CD4-positive, alpha-beta T cell treated with Interleukin-6 at 100 ng/mL for 8 hours (primary cell): ENCODE measurements around the gene FCHO2.

Experiments used
- DNase-seq: peaks from one replicate; pipeline ENCODE4 v3.0.0-alpha.2; 2020; ENCODE audit warnings: mixed read lengths, low spot score

Gene FCHO2

GRCh38 chr5:73028991-73029595, 73.3 kb downstream of the FCHO2 start:
- DNase-seq: no peak

GRCh38 chr5:73030531-73030930, 74.7 kb downstream of the FCHO2 start:
- DNase-seq: no peak

DNA sequence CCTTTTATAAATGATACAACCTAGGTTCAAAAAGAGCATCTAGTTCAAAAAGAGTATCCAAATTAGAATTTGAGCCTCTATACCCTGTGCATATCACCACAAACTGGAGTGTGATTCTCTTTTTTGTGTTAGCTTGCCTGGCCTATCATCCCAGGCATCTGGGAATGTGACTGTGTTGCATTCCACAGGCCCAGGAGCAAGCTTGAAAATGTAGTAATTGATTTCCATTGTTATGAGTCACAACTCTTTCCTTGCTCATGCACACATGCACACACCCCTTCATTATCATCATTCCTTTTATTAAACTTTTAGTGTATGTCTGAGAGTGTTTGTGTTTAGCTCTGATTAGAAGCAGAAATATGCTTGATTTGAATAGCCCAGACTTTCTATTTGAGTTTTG, 75.2 kb downstream of the FCHO2 start:
- DNase-seq: no peak

DNA sequence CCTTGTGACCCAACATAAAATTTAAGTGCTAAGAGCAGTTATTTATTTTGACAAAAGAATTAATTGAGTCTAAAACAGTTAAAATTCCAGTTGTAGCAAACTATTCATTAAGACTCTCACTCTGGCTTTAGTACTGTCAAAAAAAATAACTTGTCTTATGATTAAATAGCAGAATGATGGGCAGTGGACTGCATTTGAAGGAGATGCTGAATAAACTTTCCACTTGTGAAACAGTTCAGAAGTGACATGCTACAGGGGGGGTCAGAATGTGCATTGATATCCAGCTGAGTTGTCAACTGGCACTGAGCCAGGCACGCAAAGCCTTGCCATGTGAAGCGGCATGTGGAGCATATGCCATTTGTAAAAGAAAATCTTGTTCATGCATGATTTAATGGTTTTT, 76.0 kb downstream of the FCHO2 start:
- no peak for DNase-seq

GRCh38 chr5:73032635-73033034, 76.8 kb downstream of the FCHO2 start:
- no peak for DNase-seq

- DNase-seq: no peak
Observed at GRCh38 chr5:73037545-73037944, 81.7 kb downstream of the FCHO2 start.

DNA sequence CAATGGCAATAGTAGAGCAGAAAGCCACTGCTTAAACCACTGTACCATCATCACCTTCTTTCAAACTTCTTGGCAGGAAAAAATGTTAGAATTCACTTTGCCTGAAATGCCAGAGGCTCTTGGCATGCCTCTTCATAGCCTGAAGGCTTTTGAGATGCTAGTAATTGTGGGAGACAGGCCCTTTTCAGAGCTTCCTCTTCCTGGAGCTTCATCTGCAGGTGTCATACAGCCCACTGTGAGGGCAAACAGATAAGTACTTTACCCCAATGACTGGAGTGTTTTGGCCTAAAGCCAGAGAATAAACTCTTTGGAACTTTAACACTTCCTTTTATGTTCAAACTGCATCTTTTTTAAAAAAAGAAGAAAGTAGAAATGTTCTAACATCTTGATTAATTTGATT, 83.2 kb downstream of the FCHO2 start:
- DNase-seq: no peak

GRCh38 chr5:73042993-73043392, 87.2 kb downstream of the FCHO2 start:
- no peak for DNase-seq

GRCh38 chr5:73044546-73044945, 88.7 kb downstream of the FCHO2 start:
- no peak for DNase-seq

GRCh38 chr5:73045623-73046022, 89.8 kb downstream of the FCHO2 start:
- no peak for DNase-seq

- DNase-seq: no peak
Observed at GRCh38 chr5:73061593-73061992, 105.8 kb downstream of the FCHO2 start.

DNA sequence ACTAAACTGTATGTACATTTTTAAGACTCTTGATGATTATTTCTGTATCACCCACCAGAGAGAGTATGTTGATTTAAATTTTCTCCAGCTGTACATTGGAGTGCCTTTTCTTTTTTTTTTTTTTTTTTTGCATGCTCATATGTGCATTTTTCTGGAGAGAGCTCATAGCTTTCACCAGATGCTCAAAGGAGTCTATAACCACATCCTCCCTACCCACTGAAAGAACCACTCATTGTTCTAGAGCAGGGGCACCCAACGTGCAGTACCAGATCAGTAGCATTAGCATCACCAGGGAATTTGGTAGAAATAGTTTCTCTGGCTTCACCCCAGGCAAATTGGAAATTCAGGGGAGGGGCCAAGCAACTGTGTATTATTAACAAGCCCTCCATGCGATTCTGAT, 110.6 kb downstream of the FCHO2 start:
- DNase-seq: no peak

GRCh38 chr5:73067213-73067612, 111.4 kb downstream of the FCHO2 start:
- DNase-seq: no peak

DNA sequence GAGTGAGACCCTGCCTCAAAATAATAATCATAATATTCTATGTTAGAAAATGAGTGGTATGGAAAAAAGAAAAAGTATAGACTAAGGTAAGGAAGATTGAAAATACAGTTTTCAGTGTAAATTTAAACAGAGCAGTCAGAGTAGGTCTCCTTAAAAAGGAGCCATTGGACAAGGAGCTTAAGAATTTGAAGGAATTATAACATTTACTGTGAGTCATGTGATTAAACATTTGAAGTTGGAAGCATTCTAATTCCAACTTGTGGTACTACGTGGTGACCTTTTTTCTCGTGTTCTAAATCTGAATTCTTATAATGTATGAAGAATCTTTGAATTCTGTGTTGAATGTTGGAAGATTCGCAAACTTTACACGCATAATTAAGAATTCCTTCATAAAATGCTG, 125.3 kb downstream of the FCHO2 start:
- DNase-seq: no peak

GRCh38 chr5:73088026-73088425, 132.2 kb downstream of the FCHO2 start:
- no peak for DNase-seq

DNA sequence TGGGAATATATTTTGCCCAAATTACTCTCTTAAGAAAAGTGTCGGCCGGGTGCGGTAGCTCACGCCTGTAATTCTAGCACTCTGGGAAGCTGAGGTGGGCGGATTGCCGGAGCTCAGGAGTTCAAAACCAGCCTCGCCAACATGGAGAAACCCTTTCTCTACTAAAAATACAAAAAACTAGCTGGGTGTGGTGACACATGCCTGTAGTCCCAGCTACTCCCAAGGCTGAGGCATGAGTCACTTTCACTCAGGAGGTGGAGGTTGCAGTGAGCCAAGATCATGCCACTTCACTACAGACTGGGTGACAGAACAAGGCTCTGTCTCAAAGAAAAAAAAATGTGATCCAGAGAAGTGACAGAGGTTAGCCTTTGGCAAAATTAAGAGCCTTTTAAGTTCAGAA, 138.1 kb downstream of the FCHO2 start:
- no peak for DNase-seq

DNA sequence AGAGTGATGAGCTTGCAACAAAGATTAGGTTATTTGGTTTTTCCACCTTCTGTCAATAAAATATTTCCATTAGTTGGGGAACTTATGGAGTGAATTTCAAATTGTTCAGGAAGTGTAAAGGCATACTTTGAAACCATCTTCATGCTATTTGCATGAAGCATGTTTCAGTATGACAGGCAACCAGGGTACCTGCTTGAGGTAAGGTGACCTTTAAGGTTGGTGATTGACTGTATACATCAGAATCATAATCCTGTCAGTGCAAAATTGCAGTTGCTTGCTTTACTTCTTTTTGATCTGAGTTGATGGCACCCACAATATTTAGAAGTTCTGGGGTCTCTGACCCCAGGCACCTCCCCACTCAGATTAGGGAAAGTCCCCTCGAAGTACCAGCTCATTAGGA, 138.6 kb downstream of the FCHO2 start:
- no peak for DNase-seq

DNA sequence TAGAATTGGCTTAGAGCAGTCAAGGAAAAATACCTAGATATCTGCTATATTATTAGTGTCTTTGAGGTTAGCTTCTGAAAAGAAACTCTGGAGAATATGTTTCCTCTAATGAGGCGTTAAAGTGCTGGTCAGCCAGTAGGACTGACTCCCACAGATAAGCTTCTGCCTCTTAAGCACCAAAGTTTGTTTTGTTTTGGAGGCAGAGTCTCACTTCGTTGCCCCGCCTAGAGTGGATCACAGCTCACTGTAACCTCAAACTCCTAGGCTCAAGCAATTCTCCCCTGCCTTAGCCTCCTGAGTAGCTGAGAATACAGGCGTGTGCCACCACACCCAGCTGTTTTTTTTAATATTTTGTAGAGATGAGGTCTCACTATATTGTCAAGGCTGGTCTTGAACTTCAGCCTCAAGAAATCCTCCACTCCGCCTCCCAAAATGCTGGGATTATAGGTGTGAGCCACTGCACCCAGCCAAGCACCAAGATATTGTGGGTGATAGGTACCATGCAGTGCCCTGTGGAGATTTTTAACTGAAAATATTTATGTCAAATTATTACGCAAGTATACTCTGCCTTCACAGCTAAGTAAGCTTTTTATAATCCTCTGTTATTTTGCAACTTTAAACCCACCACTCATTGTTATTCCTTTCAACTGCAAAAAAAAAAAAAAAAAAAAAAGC, 139.9 kb downstream of the FCHO2 start:
- no peak for DNase-seq

DNA sequence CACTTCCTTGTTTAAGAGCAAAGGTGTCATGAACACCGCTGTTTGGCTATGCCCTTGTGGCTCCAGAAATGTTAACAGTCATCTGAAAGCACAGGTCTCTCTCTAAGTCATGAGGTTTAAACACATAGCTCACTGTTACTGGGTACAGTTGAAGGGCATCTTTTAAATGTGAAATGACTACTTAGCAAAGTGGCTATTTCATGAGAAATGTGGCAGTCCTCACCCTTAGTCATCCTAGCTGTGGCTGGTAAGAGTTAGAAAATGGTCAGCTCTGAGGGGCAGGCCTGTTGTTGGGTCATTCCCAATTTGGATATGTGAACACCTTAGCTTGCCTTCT, 140.4 kb downstream of the FCHO2 start:
- DNase-seq: no peak

GRCh38 chr5:73097740-73098139, 141.9 kb downstream of the FCHO2 start:
- DNase-seq: no peak

- DNase-seq: no peak
Observed at GRCh38 chr5:73100109-73100508, 144.3 kb downstream of the FCHO2 start.

GRCh38 chr5:73103870-73104299, 148.0 kb downstream of the FCHO2 start:
- no peak for DNase-seq

- DNase-seq: no peak
Observed at GRCh38 chr5:73104326-73104725, 148.5 kb downstream of the FCHO2 start.

DNA sequence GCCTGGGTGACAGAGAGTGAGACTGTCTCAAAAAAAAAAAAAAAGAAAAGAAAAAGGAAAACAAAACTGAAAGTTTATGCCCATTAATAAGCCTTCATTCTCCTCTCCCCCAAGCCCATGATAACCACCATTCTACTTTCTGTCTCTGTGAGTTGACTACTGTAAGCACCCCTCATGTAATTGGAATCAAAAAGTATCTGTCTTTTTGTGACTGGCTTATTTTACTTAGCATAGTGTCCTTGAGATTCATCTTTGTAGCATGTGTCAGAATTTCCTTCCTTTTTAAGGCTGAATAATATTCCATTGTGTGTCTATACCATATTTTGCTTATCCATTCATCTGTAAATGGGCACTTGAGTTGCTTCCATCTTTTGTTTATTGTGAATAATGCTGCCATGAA, 150.5 kb downstream of the FCHO2 start:
- no peak for DNase-seq
